GM21381 (cell line): ENCODE measurements around the gene WDR4.
"Not testable (repeated sequence)": the region's sequence is repeated elsewhere in the genome, so short reads cannot be mapped to it uniquely, and the experiment has no call there.

ENCODE experiments used
- ATAC-seq: cut with Tn5 transposase; IDR thresholded peaks from one replicate; pipeline ENCODE4 v1.9.1; 2021; ENCODE audit warnings: mild to moderate bottlenecking, moderate library complexity; ENCODE audit not compliant: unreplicated experiment

Gene WDR4

DNA sequence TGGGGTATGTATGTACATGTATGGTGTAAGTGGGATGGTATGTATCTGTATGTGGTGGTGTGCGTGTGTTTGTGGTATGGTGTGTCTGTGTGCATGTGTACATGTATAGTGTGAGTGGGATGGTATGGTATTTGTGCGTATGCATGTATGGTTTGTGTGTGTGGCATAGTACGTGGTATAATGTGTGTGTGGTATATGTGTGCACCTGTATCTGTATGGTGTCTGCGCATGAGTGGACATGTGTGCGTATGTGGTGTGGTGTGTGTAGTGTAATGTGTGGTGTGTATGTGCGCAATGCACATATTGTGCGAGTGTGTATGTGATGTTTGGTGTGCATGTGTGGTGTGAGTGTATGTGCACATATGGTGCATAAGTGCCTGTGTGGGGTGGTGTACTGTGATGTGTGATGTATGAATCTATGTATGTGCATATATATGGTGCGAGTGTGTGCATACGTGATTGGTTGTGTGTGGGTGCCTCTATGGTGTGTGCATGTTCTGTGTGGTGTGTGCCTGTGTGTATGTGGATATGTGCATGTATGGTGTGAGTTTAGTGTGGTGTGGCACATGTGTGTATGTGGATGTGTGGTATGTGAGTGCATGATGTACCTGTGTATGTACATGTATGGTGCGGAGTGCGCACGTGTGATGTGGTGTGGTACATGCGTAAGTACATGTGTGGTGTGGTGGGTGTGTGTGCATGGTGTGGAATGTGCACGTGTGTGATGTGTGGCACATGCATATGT lies 38.8 kb downstream of the WDR4 start:
- ATAC-seq: no peak

DNA sequence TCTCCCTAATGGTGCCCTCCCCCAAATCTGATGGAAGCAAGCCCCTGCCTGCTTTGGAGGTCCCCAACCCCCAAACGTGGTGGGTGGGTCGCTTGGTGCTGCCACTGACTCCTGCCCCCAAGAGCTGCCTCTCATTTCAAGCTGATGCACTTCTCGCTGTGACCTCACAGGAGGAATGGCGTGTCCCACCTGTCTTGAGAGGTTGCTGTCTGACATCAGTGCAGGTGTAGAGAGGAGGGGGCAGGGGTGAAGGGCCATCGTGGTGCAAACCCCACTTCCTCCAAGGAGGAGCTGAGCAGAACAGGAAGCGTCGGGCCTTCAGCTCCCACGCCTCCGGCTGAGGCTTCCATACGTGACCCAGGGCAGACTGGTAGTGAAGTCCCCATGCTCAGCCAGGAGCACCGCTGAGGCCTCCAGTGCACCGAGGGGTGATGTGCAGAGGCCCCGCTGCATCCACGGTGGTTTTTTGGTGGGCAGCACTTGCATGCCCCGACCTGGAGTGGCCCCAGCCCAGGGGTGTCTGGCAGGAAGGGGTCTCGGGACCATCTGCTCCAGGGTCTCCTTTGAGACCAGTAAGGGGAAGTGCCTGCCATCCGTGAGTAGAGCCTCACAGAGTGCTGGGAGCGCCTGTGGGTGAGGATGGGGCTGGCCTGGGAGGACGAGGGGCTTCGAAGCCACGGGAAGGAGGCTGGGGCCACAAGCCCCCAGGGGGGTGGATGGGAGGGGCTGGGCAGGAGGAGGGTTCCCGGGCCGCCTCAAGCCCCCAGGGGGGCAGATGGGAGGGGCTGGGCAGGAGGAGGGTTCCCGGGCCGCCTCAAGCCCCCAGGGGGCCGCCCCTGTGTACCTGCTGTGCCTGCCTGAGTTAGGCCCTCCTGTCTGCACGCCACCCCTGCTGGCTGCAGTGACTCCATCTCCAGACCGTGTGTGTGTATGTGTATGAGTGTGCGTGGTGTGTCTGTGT lies 39.8 kb downstream of the WDR4 start:
- ATAC-seq: no peak

DNA sequence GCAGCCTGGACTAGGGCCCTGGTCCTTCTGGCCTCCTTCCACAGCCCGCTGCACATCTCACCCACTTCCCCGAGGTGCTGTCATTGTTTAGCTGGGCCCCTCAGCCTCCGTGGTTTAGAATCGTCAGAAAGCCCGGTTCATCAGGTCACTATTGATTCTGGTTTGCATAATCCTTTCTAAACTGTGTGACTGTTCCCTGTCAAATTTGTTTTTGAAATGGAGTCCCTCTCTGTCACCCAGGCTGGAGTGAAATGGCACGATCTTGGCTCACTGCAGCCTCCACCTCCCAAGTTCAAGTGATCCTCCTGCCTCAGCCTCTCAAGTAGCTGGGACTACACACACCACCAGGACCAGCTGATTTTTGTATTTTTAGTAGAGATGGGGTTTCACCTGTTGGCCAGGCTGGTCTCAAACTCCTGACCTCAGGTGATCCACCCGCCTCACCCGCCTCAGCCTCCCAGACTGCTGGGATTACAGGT lies 41.1 kb downstream of the WDR4 start:
- ATAC-seq: not testable (repeated sequence)

DNA sequence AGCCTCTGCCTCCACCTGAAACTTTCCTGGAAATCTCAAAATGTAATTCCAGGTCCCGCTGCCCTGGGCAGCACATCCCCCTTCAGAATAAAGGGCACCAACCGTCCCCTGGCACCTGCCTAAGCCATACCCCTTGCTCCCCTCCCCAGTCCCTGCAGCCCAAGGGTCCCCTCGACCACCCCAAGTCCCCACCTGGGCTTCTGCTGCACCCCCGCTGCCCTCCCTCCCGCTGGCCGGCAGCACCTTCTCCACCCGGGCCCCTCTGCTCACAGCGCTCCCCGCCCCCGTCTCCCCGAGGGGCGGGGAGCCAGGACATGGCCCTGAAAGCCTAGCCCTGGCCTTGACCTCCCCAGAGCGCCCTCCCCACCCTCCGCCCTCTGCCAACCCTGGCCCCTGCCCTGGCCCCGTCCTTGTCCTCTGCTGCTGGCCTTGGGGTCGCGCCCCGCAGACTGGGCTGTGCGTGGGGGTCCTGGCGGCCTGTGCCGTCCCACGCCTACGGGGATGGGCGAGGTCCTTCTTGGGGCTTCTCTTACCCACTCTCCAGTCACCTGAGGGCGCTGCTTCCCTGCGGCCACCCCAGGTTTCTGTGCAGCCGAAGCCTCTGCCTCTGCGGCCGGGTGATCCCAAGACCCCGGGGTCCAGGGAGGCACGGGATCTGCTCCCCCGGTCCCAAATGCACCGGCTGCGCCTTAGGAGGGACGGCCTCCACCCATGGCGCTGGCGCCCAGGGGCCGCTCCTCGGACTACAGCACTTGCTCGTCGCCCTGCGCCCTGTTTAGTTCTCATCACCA lies 41.7 kb downstream of the WDR4 start:
- no peak for ATAC-seq

DNA sequence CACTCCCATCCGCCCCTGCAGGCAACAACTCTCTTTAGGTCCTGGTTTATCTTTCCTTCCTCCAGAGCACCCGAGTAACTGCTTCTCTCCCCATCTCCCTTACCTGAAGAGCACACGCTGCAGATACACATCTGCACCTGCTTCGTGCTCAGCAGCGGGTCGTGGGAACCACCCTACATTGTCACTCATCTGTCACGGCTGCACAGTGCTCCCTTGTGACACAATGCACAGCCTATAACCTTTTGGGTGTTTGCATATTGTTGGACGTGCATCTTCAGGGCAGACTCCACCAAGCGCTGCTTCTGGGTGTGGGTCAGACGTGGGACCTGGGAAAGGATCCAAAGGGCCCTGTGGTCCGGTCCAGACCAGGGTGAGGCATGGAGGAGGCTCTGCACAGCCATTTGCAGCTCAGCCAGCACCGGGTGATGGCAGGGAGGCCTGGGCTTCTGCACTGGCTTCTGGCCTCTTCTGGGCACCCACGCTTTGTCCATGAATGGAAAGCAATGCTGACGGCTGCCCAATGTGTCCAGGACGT lies 42.5 kb downstream of the WDR4 start:
- no peak for ATAC-seq

DNA sequence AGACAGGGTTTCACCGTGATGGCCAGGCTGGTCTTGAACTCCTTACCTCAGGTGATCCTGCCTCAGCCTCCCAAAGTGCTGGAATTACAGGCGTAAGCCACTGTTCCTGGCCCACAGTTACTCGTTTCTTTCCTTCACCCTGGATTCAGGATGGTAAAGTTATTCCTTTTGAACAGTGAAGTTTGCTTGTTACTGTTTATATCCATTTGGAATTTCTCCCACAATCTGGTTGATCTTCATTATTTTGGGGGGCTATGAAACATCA lies 43.0 kb downstream of the WDR4 start:
- no peak for ATAC-seq

DNA sequence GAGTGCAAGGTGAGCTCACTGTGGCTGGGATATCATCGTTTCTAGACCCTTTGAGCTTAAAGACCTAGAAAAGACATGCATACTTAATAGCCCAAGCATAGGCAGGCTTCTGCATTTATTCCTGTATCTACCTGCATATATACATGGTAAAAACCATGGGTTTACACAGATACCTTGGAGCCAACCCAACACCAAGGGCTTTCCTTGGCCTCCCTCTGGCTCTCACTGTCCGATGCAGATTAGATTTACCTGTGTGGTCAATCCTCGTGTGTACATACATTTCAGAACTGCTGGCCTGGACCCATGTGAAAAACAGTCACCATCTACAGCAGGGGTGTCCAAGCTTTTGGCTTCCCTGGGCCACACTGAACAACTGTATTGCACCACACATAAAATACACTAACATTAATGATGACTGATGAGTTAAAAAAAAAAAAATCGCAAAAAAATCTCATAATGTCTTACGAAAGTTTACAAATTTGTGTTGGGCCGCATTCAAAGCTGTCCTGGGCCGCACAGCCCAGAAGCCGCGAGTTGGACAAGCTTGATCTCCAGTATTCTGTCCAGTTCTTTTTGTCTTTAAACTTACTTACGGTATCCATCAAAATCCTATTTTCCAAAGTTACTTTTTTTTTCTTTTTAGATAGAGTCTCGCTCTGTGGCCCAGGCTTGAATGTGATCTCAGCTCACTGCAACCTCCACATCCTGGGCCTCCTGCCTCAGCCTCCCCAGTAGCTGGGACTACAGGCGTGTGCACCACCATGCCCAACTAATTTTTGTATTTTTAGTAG lies 43.5 kb downstream of the WDR4 start:
- no peak for ATAC-seq

DNA sequence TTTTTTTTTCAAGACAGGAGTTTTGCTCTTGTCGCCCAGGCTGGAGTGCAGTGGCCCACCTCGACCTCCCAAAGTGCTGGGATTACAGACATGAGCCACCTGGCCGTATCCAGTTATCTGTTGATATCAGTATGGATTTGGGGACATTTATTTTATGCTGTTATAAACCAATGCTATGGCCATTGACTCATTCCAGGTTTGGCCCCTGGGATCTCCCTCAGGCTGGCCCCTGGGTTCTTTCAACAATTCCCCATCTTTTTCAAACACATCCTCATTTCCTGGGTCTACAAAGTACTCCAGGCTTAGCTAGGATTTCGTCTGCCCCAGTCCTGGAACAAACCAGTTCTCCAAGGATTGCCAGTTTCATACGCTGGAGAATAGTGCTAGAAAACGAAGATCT lies 44.1 kb downstream of the WDR4 start:
- no peak for ATAC-seq

DNA sequence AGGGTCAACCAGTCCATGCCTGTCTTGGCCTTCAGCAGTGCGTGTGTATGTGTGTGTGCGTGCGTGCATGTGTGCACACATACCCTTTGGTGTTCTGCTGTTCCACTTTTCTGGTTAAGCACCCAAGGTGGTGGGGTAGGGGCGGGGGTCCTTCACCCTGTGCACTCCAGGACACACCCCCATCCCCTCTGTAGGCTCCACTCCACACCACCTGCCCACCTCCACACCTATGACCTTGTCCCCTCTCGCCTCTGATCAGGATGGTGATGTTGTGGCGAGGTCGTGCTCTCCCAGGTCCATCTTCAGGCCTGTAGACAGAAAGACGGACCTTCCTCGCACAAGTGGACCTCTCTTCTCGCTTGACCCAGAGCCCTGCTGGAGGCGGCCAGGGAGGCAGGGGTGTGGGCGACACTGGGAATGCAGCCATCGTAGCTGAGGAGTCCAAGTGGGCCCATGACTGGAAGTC lies 44.6 kb downstream of the WDR4 start:
- ATAC-seq: no peak

DNA sequence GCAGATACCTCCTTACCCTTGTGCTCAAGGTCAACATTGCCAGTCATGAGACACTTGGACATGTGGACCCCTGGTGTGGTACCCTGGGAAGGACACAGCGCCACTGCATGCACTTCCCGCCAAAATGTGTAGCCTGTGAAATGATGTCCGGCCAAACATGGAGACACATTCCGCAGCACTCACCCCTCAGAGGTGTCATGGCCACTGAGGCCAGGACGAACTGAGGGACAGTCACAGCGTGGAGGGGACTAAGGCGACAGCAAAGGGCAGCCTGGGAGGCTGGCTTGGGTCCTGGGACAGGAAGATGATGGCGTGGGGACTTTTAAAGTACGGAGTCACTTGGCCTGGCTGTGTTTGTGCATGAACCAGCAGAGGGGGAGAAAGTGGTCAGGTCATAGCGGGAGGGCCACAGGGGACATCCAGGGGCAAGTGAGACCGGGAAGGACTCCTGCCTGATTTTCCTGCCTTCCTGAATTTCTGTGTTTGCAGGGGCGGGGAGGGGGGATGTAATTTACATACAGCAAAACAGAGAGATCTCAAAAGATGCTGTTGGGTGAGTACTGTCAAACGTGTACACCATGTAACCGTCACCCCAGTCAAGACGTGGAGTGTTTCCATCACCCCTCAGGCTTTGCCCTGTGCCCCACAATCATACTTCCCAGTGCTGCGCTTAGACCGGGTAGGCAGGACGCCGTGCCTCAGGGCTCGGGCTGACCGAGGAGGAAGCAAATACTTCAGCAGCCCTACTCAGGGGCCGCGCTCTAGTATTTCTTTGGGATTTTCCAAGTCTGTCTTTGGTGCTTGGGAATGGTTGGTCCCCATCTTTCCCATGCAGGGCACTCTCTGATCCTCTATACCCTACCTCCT lies 45.2 kb downstream of the WDR4 start:
- ATAC-seq: no peak

DNA sequence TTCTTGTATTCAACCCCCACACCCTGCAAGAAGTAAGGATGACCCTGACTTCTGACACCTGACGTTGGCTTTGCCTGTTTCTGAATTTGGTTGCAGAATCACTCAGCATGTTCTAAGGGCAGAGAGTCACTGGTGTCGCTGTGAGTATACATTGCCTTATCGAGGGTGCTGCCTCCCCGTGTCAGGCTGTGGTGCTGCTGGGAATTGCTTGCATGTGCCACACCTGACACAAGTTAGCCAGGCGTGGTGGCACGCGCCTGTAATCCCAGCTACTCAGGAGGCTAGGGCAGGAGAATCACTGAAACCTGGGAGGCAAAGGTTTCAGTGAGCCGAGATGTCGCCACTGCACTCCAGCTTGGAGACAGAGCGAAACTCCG lies 45.9 kb downstream of the WDR4 start:
- no peak for ATAC-seq

DNA sequence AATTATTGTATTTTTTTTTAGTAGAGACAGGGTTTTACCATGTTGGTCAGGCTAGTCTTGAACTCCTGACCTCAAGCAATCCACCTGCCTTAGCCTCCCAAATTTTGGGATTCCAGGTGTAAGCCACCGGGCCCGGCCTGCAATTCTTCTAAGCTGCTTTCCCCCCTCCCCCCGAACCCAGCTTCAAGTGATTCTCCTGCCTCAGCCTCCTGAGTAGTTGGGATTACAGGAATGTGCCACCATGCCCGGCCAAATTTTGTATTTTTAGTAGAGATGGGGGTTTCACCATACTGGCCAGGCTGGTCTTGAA lies 47.1 kb downstream of the WDR4 start:
- not testable (repeated sequence) for ATAC-seq

DNA sequence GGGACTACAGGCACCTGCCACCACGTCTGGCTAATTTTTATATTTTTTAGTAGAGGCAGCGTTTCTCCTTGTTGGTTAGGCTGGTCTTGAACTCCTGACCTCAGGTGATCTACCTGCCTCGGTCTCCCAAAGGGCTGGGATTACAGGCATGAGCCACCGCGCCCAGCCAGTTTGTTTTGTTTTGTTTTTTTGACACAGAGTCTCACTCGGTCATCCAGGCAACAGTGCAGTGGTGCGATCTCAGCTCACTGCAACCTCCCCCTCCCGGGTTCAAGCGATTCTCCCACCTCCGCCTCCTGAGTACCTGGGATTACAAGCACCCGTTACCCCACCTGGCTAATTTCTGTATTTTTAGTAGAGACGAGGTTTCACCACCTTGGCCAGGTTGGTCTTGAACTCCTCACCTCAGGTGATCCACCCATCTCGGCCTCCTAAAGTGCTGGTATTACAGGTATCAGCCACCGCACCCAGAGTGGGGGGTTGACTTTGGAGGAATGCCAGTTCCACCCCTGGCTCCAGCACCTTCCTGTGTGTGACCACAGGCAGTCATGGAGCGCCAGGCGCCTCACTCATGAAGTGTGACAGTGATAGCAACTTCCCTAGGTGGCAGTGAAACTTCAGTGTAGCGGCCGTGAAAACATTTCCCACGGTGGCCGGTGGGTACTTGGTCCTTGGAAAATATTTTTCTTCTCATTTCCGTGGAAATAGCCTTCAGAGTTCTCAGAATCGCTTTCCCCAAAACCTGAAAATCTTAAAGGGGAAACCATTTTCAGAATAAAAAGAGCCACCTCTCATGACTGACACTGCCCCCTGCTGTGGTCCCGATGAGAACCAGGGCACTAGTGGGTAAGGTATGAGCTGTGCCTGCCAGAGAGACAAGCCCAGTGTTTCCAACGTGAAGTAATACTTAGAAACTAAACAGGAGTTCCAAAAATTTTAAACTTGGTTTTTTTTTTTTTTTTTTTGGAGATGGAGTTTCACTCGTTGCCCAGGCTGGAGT lies 48.6 kb downstream of the WDR4 start:
- no peak for ATAC-seq

DNA sequence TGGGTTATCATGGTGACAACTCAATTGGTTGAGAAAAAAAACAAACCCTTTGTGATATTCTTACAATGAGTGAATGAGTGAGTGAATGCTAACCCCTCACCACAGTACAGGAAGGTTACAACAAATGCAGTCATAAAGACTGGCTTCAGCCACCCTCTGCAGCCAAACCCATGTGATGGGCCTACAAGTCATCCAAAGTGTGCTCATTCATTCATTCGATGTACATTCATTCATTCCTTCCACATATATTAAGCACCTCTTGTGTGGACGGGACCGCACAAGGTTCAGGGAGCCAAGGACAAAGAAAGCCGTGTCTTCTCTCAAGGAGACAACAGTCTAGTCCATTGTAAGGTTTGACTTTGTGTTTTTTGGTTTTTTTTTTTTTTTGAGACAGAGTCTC lies 49.4 kb downstream of the WDR4 start:
- ATAC-seq: no peak

DNA sequence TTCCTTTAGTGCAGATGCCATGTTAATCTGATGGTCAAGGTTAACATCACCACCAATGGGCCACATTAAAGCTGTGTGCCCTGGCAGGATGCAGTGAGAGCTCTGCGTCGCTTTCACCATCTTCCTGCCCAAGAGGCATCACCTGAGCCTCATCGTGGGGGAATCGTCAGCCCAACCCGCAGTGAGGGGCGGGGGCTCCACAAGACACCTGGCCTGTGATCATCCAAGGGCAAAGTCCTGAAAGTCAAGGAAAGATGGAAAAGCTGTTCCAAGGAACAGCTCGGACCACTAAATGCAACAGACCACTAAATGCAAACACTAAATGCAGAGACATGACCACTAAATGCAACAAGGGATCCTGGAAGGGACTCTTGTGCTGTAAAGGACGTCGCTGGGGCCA lies 49.9 kb downstream of the WDR4 start:
- ATAC-seq: no peak

DNA sequence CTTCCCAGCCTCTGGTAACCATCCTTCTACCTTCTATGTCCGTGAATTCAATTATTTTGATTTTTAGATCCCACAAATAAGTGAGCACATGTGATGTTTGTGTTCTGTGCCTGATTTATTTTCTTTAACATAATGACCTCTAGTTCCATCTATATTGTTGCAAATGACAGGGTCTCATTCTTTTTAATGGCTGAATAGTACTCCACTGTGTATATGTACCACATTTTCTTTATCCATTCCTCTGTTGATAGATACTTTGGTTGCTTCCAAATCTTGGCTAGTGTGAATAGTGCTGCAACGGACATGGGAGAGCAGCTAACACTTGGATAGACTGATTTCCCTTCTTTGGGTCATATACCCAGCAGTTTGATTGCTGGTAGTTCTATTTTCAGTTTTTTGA lies 51.8 kb downstream of the WDR4 start:
- ATAC-seq: no peak

DNA sequence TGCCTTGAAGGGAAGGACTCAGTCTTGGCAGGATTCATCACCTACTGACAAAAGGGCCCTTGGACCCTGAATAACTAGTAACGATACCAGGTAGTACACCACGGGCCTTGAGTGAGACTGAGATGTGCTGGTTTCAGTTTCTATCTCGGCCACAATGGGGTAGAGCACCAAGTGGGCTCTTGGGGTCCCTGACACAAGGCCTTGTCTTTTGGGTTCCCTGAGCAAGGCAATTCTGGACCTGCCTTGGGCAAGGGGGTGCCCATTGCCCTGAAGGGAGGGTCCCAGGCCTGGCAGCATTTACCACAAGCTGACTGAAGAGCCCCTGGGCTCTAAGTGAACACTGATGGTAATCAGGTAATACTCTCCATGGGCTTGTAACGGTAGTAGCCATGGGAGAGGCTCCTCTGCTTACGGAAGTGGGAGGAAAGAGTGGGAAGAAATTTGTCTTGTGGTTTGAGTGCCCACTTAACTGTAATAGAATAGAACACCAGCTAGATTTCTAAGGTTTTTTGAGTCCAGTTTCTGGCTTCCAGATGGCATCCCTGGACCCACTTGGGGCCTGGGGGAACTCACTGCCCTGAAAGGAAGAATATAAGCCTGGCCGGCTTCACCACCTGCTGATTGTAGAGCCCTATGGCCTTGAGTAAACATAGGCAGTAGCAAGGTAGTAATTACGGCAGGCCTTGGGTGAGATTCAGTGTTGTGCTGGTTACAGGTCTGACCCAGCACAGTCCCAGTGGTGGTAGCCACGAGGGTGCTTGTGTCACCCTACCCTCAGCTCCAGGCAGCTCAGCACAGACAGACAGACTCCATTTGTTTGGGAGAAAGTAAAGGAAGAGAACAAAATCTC lies 58.5 kb downstream of the WDR4 start:
- no peak for ATAC-seq
